Right renal cortex interstitium (tissue), 3 donors: ENCODE results near the gene BIRC6. TPM values are rescaled to one million over a fixed set of nuclear protein-coding genes. Genes with fewer than 3 reads are reported as not detected.
"Not testable (repeated sequence)": the region's sequence is repeated elsewhere in the genome, so short reads cannot be mapped to it uniquely, and the experiment has no call there.

Source experiments
- DNase-seq, 3 donors: peaks; one replicate each; pipeline ENCODE4 v3.0.0-alpha.2; 2013; ENCODE audit warnings: low read depth in 3 of 3, low spot score in 2 of 3
- polyA plus RNA-seq, 3 donors: library from polyadenylated mRNA; unstranded; fragments of 120-200 nt; gene quantifications; one replicate each; pipeline ENCODE4 v1.2.1, GENCODE V29; 2013; ENCODE audit not compliant: insufficient read length in 3 of 3

BIRC6 gene
- polyA plus RNA-seq, 3 donors: 66.2 to 84.6 (median 77.9) TPM

- DNase-seq: no peak
Measured at GRCh38 chr2:32491346-32491745, 134.5 kb downstream of the BIRC6 start.

DNA sequence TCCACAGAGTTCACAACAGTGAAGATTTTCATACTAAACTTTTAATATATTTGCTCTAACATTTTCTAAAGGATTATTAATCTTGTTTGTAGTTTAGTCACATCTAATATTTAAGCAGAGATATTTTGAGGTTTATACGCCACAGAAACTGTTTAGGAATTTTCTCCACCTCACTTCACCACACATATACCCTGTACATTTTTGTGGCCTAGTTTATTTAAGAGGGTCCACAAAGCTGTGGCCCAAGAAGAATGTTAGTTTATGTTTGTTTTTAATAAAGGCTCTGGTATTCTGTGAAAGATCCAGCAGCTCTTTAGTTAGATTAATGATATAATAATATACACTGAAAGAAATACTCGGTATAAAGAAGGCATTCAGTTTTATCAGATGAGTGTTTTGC, 138.3 kb downstream of the BIRC6 start:
- DNase-seq: no peak

- no peak for DNase-seq
Measured at GRCh38 chr2:32496662-32497061, 139.8 kb downstream of the BIRC6 start.

GRCh38 chr2:32498306-32498705, 141.5 kb downstream of the BIRC6 start:
- no peak for DNase-seq

GRCh38 chr2:32502941-32503340, 146.1 kb downstream of the BIRC6 start:
- DNase-seq: no peak

DNA sequence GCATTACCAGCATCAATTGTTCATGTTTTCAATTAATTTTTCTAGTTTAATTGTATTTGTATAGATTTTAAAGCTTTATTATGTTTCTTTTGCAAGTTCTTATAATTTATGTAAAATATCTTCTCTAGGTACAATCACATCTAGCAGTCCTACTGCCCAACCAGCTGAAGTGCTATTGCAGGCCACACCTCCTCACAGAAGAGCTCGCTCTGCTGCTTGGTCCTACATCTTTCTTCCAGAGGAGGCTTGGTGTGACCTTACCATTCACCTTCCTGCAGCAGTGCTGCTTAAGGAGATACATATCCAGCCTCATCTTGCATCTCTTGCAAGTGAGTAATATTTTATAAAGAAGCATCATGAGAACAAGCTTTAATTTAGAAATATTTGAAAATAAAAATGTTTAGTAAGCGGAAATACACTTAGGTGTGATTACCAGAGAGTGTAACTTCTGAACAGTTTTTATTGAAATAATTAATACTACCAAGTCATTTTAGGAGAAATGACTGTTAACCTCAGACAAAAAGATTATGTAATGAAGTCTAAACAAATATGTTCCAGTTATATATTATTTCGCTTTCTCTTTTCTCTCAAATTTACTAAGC, 148.2 kb downstream of the BIRC6 start:
- no peak for DNase-seq

GRCh38 chr2:32506446-32506845, 149.6 kb downstream of the BIRC6 start:
- no peak for DNase-seq

DNA sequence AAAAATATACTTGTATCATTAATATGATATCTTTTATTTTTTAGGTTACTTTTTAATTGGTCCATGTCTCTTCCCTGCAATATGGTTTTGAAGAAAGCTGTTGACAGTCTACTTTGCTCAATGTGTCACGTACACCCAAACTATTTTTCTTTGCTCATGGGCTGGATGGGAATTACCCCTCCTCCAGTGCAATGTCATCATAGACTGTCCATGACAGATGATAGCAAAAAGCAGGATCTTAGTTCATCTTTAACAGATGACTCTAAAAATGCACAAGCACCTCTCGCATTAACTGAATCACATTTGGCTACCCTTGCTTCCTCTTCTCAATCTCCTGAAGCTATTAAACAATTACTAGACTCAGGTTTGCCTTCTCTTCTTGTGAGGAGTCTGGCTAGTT, 158.1 kb downstream of the BIRC6 start:
- DNase-seq: no peak

DNA sequence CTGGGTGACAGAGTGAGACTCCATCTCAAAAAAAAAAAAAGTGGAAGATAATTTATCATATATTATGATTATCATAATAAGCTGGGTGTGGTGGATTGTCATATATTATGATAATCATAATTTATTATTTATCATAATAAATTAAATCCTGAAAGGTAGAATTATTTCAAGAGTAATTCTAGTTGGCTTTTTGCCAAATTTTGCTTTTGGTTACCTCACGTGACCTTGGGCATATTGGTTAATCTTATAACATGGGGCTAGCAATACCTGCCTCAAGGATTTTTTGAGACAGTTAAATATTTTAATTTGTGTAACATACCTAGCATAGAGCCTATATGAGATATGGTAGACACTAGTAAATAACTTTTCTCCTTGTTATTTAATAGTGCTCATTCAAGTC, 159.7 kb downstream of the BIRC6 start:
- no peak for DNase-seq

DNA sequence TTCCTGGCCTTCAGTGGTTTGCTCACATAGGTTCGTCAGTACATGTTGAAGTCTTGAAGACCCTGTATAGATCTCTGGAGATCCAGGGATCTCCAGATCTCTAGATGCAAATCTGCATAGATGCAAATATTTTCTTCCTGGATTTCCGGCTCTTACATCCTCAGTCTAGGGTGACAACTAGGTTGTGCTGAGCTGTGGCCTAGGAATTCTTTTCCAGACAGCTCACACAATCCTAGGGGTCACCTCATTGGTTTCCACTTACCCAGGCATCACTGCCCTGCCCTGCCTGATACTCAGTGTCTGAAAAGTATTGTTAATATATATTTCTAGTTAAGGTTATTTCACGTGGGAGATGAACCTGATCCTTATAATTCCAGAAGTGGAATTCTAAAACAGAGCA, 165.9 kb downstream of the BIRC6 start:
- no peak for DNase-seq

- no peak for DNase-seq
Measured at GRCh38 chr2:32523686-32524085, 166.9 kb downstream of the BIRC6 start.

GRCh38 chr2:32532341-32532740, 175.5 kb downstream of the BIRC6 start:
- no peak for DNase-seq

DNA sequence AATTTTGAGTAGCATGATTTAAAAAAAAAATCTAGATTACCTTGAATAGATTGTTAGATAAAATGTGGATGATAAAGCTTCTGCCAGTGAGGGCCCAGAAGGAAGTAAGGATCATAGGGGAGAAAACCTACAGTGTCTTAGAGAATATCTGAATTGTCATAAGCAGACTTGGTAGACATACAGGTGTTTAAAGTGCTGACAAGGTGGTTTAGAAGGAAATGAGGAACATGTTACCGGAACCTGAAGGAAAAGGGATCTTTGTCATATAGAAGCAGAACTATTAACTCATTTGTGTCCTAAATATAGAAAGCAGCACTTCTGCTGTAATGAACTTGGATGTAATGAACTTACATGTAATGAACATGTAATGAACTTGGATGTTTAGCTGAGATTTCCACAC, 176.1 kb downstream of the BIRC6 start:
- DNase-seq: no peak

DNA sequence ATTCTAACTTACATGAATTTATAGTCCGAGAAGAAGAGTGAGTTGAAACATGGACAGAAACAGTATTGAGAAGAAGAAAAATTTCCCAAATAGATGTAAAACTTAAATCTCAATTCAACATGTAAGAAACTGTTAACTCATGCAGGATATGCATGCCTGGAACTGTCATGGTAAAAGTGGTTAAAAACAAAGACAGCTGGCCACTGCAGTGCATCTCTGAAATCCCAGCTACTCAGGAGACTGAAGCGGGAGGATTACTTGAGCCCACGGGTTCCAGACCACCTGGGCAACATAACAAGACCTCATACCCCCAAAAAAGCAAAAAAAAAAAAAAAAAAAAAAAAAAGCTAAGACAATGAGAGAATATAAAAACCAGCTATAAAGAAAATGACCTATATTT, 178.0 kb downstream of the BIRC6 start:
- no peak for DNase-seq

- no peak for DNase-seq
Measured at GRCh38 chr2:32538735-32539134, 181.9 kb downstream of the BIRC6 start.

DNA sequence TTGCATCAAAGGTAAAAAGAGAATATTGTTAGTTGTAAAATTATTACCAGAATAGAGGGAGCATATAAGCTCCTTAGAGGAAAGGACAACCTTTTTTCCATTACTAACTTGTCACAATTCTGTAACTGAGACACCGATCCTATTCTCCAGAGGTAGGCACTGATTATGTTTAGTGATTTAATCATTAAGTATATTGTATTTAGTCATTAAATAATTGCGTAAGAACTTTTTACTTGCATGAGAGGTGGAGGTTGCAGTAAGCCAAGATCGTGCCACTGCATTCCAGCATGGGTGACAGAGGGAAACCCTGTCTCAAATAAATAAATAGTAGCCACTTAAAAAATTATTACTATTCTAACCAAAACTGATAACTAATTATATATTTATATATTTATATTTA, 195.7 kb downstream of the BIRC6 start:
- not testable (repeated sequence) for DNase-seq

GRCh38 chr2:32553829-32554432, 197.1 kb downstream of the BIRC6 start:
- peak; percentile 18 to 21 (median 19) for DNase-seq

GRCh38 chr2:32558492-32558891, 201.7 kb downstream of the BIRC6 start:
- DNase-seq: no peak

DNA sequence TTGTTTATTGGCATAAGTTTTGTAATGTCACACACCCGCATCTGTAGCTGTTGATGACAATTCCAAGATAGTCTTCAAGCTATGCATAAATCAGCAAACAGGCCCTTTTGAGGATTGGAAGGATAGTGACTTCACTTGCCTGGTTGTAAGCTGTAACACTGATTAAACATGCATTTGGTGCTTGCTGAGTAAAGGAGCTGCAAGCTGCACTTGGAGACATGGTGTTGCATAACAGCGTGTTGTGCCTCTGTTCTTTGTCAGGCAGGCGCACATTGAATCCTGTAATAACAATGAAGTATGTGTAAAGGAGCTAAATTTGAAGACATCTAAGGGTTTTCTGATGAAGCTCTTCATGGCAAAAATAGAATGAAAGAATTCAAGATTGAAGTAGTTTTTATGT, 202.3 kb downstream of the BIRC6 start:
- DNase-seq: no peak

DNA sequence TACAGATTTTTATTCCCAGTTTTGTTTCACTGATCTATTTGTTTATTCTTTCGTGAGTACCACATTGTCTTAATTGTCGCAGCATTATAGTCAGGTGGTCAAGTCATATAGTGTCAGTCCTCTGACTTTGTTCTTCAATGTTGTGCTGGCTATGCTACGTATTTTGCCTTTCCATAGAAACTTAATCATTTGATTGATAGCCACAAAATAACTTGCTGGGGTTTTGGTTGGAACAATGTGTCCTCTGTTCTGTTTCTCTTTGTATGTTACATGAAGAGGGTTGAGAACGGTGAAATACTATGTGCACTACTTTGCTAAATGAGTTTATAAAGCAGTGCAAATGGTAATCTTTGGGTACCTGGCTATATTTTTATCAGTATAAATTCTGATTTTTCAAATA, 206.1 kb downstream of the BIRC6 start:
- no peak for DNase-seq

GRCh38 chr2:32564417-32565035, 207.7 kb downstream of the BIRC6 start:
- DNase-seq: no peak

GRCh38 chr2:32565902-32566301, 209.1 kb downstream of the BIRC6 start:
- DNase-seq: no peak
